HepG2 (cell line): Measurements from ENCODE around the gene SLC9A5. TPM values are rescaled to one million over a fixed set of nuclear protein-coding genes. Genes with fewer than 3 reads are reported as not detected.

Experiments used
- BCL3 ChIP-seq: sonication (generic); formaldehyde crosslinking; IDR thresholded peaks from 2 replicates; pipeline ENCODE4 v1.5.1; 2020; ENCODE audit warnings: mild to moderate bottlenecking, missing genetic modification reagents, moderate library complexity
- ETV5 ChIP-seq: IDR thresholded peaks from 2 replicates; pipeline ENCODE4 v1.6.1; 2018; ENCODE audit warnings: missing biosample characterization, missing genetic modification reagents, inconsistent platforms, borderline replicate concordance
- NCOA1 ChIP-seq: sonication (generic); formaldehyde crosslinking; IDR thresholded peaks from 2 replicates; pipeline ENCODE4 v1.9.0; 2021; ENCODE audit warnings: missing genetic modification reagents
- NFAT5 ChIP-seq: sonication (generic); formaldehyde crosslinking; IDR thresholded peaks from 2 replicates; pipeline ENCODE4 v1.4.0; 2020; ENCODE audit warnings: missing genetic modification reagents
- NONO ChIP-seq, 2 experiments: fragments of 450-650 bp in 1 of 2; sonication (generic) in 1 of 2; formaldehyde crosslinking in 1 of 2; IDR thresholded peaks in 1 of 2; conservative IDR thresholded peaks in 1 of 2; 2 replicates each; pipeline versions ENCODE4 v1.6.1 to v1.8.0; 2017 to 2022; ENCODE audit warnings: mild to moderate bottlenecking in 1 of 2, missing genetic modification reagents in 1 of 2, moderate library complexity in 1 of 2
- SAFB2 ChIP-seq: sonication (generic); formaldehyde crosslinking; IDR thresholded peaks from 2 replicates; pipeline ENCODE4 v1.5.1; 2020; ENCODE audit warnings: missing genetic modification reagents, low read depth, mild to moderate bottlenecking, borderline replicate concordance
- ZEB1 ChIP-seq: IDR thresholded peaks from 2 replicates; pipeline ENCODE4 v1.6.1; 2012; ENCODE audit warnings: mild to moderate bottlenecking, low read depth, inconsistent platforms; ENCODE audit not compliant: insufficient replicate concordance
- ZMYM3 ChIP-seq: sonication (generic); formaldehyde crosslinking; IDR thresholded peaks from 2 replicates; pipeline ENCODE4 v1.5.1; 2020; ENCODE audit warnings: mild to moderate bottlenecking, missing genetic modification reagents
- ZNF20 ChIP-seq: sonication (generic); formaldehyde crosslinking; IDR thresholded peaks from 2 replicates; pipeline ENCODE4 v1.4.0; 2020; ENCODE audit warnings: mild to moderate bottlenecking, moderate library complexity, missing genetic modification reagents
- ZNF558 ChIP-seq: sonication (generic); formaldehyde crosslinking; IDR thresholded peaks from 2 replicates; pipeline ENCODE4 v1.9.0; 2022; ENCODE audit warnings: mild to moderate bottlenecking, missing genetic modification reagents, borderline replicate concordance
- ZNF574 ChIP-seq: sonication (generic); formaldehyde crosslinking; IDR thresholded peaks from 2 replicates; pipeline ENCODE4 v1.4.0; 2020; ENCODE audit warnings: missing genetic modification reagents
- ZNF670 ChIP-seq: sonication (generic); formaldehyde crosslinking; IDR thresholded peaks from 2 replicates; pipeline ENCODE4 v1.8.0; 2022; ENCODE audit warnings: mild to moderate bottlenecking, missing genetic modification reagents, borderline replicate concordance
- polyA plus RNA-seq, 8 experiments: library from polyadenylated mRNA; depleted of rRNA in 3 of 8; stranded (reverse) in 7 of 8; unstranded in 1 of 8; fragments of >200 nt; fragmentation: Illumina TruSeq in 4 of 8; extraction: Trizol in 4 of 8; gene quantifications; 2 replicates each; pipeline versions ENCODE4 v1.2.1 to v1.2.3, GENCODE V29; 2011 to 2016; ENCODE audit warnings: low read depth in 4 of 8, missing spikeins in 1 of 8, mixed read lengths in 1 of 8; ENCODE audit not compliant: insufficient read depth in 1 of 8
- total RNA-seq, 5 experiments: library from RNA; depleted of rRNA; stranded (reverse); fragments of >200 nt; fragmentation: Illumina TruSeq; extraction: Trizol; gene quantifications; 2 replicates each; pipeline ENCODE4 v1.2.3, GENCODE V29; 2016; ENCODE audit warnings: low read depth in 1 of 5

SLC9A5 gene
- total and polyA plus RNA-seq, 2 of the 13 experiments (the other 11 are each of a cell fraction or from before 2014, with no cell fraction given): 0.58 to 1.4 TPM

DNA sequence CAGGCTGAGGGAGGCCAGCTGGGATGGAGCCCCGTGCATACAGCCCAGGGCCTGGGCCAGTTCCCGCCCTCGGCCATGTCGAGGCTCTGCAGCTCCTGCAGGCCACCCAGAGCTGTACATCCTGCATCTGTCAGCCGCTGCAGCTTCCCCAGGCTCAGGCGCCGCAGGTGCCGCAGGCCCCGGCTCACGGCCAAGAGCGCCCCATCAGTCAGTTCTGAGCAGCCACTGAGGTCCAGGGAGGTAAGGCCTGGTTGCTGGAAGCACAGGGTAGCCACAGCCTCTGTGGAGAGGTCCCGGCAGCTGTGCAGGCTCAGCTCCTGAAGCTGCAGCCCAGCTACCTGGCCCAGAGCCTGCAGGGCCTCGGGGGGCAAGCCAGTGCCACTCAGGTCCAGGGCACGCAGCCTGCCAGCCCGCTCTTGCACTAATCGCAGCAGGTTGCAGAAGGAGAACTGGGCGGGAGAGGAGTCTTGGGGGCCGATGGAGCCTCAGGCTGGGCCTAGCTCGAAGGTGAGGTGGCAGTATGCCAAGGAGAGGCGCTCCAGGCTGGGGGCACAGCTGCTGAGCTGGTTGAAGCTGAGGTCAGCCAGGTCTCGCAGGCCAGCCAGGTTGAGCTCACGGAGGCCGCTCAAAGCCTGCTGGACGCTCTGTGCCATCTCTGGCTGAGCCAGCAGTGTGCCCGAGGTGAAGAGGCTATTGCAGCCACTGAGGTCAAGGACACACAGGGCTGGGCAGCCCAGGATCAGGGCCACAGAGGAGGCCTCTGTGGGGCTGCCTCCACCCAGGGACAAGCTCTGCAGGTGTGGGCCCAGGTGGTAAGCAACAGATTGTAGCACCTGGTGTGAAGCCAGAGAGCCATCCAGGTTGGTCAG is 38.5 kb upstream of the SLC9A5 start (continued):
- peak; percentile 10; the same call in 1 of the 2 replicates for TF ChIP-seq ETV5
- no peak for TF ChIP-seq ZNF574 (CRISPR knock-in tag)
- no peak for TF ChIP-seq ZEB1
- TF ChIP-seq NFAT5 (CRISPR knock-in tag): no peak
- TF ChIP-seq BCL3 (CRISPR knock-in tag): peak; percentile 39; the same call in 1 of the 2 replicates
- TF ChIP-seq NONO (IDR thresholded peaks at IDR 0.05): no peak
- 0 out of 2 replicates have a peak, but pooled peaks have one; percentile 57 for TF ChIP-seq NONO (CRISPR knock-in tag; conservative IDR thresholded peaks at IDR 0.05)
- TF ChIP-seq ZNF20 (CRISPR knock-in tag): no peak
- TF ChIP-seq SAFB2 (CRISPR knock-in tag): peak; percentile 54; the same call in 1 of the 2 replicates
- no peak for TF ChIP-seq ZNF670 (CRISPR knock-in tag)
- 0 out of 2 replicates have a peak, but pooled peaks have one; percentile 38 for TF ChIP-seq ZMYM3 (CRISPR knock-in tag)
- peak; percentile 64; the same call in 1 of the 2 replicates for TF ChIP-seq NCOA1 (CRISPR knock-in tag)
- no peak for TF ChIP-seq ZNF558 (CRISPR knock-in tag)
